GM18870 (cell line): ENCODE measurements around the gene MAP3K10.
"Not testable (repeated sequence)": the region's sequence is repeated elsewhere in the genome, so short reads cannot be mapped to it uniquely, and the experiment has no call there.

Experiments
- ATAC-seq: cut with Tn5 transposase; IDR thresholded peaks from one replicate; pipeline ENCODE4 v1.9.1; 2021; ENCODE audit warnings: moderate library complexity; ENCODE audit not compliant: unreplicated experiment

MAP3K10 gene

DNA sequence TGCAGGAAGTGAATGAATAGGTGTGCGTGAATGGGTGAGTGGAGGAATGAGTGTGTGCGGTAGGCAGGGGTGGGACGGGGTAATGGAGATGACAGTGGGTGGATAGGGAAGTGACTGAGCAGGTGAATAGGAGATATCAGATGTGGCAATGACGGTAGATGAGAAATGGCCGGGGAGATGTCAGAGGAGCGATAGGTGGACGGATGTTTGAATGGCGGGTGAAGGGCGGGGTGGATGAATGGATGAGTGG is 25.5 kb downstream of the MAP3K10 start:
- ATAC-seq = no peak

DNA sequence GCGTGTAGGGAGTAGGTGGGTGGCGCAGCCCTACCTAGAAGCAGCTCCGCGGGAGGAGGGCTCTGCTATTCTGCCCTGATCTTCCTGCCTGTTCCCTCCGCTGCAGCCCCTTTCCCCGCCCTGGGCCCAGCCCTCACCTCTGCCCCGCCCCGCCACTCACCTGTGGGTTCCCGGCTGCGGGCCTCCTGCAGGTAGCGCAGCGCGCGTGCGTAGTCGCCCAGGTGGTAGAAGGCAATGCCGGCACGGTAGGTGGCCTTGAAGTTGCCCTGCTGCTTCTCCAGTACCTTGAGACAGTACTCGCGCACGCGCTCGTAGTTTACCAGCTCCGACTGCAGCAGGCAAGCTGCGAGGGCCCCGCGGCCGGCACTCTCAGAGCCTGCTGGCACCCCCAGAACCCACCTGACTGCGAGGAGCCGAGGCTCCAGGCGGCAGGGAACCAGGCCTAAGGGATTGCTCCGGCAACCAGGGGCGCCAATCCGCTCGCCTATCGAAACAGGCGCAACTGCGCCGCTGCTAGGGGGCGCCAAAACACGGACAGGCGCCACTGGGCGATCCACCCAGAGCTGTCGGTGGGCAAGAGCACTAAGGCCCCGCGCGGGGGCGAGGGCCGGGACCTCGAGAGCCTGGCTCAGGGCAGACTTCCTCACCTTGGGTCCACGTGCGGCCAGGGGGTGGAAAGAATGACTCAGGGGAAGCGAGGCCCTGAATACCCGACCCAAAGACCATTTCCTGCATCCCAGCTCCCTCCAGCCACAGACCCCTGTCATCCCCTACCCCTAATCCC is 26.0 kb downstream of the MAP3K10 start:
- no peak for ATAC-seq

GRCh38 chr19:40217934-40218890 is 27.0 kb downstream of the MAP3K10 start, which contains the start of gene TTC9B:
Gene TTC9B, minus strand, starts transcription at chr19:40218384. Its CDS starts 3 bp downstream, at chr19:40218381.
- ATAC-seq = no peak

DNA sequence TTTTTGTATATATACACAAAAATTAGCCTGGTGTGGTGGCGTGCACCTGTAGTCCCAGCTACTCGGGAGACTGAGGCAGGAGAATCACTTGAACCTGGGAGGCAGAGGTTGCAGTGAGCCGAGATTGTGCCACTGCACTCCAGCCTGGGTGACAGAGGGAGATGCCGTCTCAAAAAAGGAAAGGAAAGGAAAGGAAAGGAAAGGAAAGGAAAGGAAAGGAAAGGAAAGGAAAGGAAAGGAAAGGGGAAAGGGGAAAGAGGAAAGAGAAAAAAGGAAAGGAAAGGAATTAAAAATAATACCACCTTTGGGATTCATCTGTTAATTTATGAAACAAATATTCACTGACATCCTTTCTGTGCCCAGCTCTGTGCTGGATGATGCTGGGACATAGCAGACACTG is 27.8 kb downstream of the MAP3K10 start:
- ATAC-seq = not testable (repeated sequence)

DNA sequence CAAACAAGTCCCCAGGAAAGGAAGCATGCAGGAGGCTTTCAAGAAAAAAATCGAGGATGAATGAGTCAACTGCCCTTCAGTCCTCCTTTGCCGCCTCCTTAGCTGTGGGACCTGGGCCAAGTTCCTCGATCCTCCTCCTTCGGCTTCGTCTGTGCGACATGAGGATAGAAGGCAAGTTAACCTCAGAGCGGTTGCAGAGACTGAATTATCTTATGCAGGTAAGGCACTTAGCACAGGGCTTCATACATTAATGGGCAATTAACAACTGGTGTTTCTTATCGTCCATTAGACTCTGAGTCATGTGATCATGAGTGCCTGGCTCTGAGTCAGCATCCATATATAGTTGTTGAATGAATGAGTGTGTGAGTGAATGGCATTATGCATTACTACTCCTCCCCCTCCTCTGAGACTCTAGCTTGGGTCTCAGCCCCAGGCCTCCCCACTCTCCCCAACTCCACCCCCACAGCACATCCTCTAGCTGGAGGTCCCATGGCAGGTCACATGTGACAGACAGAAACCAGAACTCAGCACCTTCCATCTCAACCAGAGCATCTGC is 28.6 kb downstream of the MAP3K10 start:
- ATAC-seq = no peak

DNA sequence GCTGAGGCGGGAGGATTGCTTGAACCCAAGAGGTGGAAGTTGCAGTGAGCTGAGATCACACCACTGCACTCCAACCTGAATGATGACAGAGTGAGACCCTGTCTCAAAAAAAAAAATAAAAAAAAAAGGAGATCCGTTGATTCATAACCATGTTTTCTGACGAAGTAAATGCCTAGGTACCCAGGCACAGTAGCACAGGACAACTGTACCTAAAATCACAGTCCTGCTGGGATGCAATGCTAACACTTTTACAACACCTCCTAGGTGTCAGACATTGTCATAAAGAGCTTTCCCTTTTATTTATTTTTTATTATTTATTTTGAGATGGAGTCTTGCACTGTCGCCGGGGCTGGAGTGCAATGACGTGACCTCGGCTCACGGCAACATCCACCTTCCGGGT is 29.4 kb downstream of the MAP3K10 start:
- no peak for ATAC-seq

DNA sequence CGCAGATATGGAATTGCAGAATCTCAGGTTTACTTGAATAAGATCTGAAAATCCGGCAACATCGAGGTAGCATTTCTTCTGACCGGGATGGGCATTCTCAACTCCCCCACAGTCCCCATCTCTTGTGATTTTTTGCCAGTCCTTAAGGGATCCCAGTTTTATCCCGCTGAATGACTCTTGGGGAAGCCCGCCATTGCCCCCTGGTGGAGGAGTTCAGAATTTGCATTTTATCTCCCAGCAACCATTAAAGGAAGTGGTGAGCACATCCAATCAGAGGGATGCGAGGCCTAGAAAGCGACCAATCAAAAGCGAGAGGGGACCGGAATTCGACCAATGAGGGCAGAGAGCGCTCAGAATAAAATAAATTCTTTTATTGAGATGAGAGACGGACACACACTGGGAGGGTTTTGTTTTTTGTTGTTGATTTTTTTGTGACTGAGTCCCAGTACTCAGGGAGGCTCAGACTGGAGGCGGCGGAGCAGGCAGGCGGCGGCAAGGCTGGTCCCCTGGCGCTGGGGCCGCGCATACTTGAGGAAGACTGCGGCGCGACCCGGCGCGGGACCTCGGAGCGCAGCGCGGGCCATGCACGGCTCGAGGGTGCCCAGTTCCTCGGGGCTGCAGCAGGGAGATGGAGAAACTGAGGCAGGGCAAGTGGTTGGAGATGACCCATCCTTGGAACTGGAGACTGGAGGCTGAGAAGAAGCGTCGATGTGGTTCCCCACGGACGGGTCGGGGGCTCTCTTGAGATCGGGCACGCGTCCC is 30.8 kb downstream of the MAP3K10 start:
- ATAC-seq = no peak

DNA sequence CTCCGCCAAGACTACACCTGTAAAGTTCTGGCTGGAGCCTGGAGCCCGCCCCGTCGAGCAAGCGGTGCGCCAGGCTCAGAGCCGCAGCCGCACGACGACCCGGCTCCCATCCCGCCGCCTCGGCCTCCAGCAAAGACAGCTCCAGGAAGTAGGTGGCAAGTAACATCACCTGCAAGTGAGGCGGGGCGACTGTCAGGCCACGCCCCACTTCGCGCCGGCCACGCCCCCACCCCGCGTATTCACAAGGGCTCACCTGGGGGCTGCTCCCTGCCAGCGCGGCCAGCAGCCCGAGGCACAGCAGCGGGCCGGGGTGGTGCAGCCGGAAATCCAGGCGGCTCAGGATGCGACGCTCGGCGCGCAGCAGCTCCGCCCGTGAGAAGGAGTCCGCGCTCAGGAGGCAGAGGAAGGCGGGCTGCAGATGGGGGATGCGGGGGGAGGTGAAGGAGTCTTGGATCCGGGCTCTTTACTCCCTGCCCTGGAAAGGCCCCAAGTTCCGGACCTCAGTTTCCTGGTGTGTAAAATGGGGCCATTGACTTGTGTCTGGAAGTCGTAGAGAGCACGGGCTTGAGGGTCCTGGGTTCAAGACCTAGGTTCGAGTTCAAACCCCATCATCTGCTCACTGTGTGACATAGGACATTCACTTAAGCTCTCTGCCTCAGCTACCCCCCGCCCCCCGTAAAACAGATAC is 32.1 kb downstream of the MAP3K10 start:
- no peak for ATAC-seq

- ATAC-seq = no peak
Measured at GRCh38 chr19:40224342-40225150, 33.3 kb downstream of the MAP3K10 start.

DNA sequence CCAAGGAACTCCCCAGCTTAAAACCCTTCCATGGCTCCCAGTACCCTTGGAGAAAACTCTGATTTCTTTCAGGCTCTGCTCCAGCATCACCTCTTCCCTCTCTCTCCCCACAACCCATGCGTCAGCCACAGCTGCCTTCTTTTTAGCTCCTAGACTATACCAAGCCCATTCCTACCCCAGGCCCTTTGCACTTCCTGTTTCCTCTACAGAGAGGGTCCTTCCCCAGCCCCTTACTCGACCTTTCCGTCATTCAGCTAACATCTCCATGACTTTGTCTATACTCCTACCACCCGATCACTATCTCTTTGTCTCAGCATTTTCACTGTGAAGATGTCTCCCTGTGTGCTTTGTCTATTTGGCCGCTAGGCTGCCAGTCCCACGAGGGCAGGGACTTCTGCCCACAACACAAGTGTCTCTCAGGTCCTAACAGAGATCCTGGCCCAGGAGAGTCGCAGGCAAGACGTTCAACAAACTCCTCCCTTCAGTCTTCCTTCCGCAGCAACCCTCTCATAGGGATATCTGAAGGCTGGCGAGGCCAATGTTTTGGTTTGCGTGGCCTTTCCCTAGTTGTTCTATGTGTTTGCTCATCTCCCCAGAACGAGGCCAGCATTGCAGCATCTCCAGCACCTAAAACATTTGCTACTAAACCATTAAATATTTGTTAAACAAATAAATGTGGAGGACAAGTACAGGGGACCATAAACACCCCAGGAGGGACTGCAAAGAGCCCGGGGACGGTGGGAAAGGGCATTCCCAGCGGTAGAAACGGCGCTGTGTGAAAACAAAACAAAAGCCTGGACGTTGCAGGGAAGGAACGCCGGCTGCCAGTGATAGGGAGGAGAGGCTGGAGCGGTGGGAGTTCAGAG is 34.4 kb downstream of the MAP3K10 start:
- ATAC-seq = no peak

- no peak for ATAC-seq
Measured at GRCh38 chr19:40228346-40228745, 37.1 kb downstream of the MAP3K10 start.

DNA sequence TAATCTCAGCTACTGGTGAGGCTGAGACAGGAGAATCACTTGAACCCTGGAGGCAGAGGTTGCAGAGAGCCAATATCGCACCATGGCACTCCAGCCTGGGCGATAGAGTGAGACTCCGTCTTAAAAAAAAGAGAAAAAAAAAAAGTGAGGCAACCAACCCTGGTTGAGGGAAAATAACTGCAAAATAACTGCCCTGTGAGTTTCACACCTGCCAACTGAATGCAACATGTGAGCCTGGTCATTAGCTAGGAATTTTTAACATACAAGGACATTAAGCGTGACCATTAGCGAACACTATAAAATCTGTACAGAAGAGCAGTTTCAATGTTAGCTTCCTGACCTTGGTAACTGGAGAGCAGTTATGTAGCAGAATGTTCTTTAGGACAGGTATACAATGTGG is 37.6 kb downstream of the MAP3K10 start:
- ATAC-seq = no peak

DNA sequence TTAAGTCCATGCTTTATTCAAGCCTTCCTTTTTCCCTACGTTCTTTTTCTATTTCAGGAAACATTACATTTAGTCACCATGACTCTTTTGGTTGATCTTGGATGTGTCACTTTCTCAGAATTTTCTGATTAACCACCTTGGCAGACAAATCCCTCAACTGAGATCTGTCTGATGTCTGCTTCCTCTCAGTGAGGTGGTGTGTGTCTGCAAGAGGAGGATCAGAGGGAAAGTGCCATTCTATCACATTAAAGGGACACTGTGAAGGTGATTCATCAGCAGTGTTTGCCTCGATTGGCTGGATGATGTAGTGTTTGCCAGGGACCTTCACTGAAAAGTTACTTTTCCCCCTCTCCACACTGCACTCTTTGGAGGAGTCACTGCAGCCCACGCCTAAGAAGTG is 38.3 kb downstream of the MAP3K10 start:
- no peak for ATAC-seq

- ATAC-seq = no peak
Measured at GRCh38 chr19:40229926-40230417, 38.7 kb downstream of the MAP3K10 start.

- no peak for ATAC-seq
Measured at GRCh38 chr19:40231057-40231456, 39.8 kb downstream of the MAP3K10 start.

GRCh38 chr19:40231544-40232424 is 40.6 kb downstream of the MAP3K10 start:
- no peak for ATAC-seq

DNA sequence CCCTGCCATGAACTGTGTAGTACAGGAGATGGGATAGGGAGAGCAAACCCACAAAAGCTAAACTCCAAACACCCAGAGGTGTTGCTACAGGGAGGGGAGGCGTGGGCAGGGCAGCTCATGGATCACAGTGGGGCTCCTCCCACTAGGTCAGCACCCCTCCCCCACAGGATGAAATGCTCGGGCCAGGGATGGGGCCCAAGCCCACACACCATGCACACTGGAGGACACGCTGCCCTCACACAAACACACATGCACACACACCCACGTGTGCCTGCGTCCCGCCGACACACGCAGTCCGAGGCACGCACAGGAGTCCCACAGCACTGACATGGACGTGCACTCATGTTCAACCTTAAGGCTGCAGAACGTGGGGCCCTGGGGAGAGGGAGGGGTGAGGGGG is 41.3 kb downstream of the MAP3K10 start:
- no peak for ATAC-seq
